ENCODE measurements around the gene FTSJ1. TPM values are rescaled to one million over a fixed set of nuclear protein-coding genes. Genes with fewer than 3 reads are reported as not detected.

FTSJ1 gene
- total and polyA plus RNA-seq, 4 donors, result 25.7 to 63.1 (median 47.6) TPM

DNA sequence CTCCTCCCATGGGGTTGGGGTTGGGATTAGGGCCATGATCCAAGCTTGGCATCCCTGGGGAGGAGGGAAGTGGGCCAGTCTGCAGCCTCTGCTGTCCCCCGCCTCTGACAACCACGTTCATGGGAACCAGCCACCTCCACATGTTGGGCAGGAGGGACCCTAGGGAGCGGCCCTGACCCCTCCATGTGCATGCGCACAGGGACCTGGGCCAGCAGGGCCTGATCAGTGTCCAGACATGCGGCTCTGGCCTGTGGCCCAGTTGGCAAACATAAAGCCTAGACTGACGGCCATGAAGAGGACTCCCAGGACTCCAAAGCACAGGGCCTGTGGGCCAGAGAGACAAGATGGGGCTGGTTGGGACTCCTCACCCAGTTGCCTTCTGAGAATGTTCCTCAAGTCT lies 17.3 kb upstream of the FTSJ1 start:
- no peak overlapping the region for H3K4me3 ChIP-seq (ENCODE audit: low read depth, low read length)
- H3K9me3 ChIP-seq (ENCODE audit: control insufficient read depth, insufficient read depth, low read length), result peaks cover 2% of the 10 kb centered on the region
- no peak for DNase-seq (ENCODE audit: low read depth in 4 of 6, low spot score in 6 of 6)
- no peak overlapping the region for H3K27ac ChIP-seq (ENCODE audit: low read depth, low read length)
- no peaks in the 10 kb centered on the region for H3K4me1 ChIP-seq (ENCODE audit: control insufficient read depth, insufficient read depth, low read length)
- WGBS (ENCODE audit: insufficient coverage), result 78% methylated on average over 6 of the region's 6 CpGs
- peaks cover 3% of the 10 kb centered on the region for H3K36me3 ChIP-seq (ENCODE audit: control insufficient read depth, insufficient read depth, low read length)
- no peaks in the 10 kb centered on the region for H3K27me3 ChIP-seq (ENCODE audit: control insufficient read depth, insufficient read depth, low read length)

- H3K27me3 ChIP-seq (ENCODE audit: control insufficient read depth, insufficient read depth, low read length), result no peaks in the 10 kb centered on the region
- peaks cover 3% of the 10 kb centered on the region for H3K36me3 ChIP-seq (ENCODE audit: control insufficient read depth, insufficient read depth, low read length)
- H3K4me1 ChIP-seq (ENCODE audit: control insufficient read depth, insufficient read depth, low read length), result no peaks in the 10 kb centered on the region
- WGBS (ENCODE audit: insufficient coverage), result 81% methylated on average over 6 of the region's 6 CpGs
- no peak overlapping the region for H3K4me3 ChIP-seq (ENCODE audit: low read depth, low read length)
- peaks cover 2% of the 10 kb centered on the region for H3K9me3 ChIP-seq (ENCODE audit: control insufficient read depth, insufficient read depth, low read length)
- no peak for DNase-seq (ENCODE audit: low read depth in 4 of 6, low spot score in 6 of 6)
- H3K27ac ChIP-seq (ENCODE audit: low read depth, low read length), result no peak overlapping the region
Observed at GRCh38 chrX:48459483-48459882, 16.5 kb upstream of the FTSJ1 start.

DNA sequence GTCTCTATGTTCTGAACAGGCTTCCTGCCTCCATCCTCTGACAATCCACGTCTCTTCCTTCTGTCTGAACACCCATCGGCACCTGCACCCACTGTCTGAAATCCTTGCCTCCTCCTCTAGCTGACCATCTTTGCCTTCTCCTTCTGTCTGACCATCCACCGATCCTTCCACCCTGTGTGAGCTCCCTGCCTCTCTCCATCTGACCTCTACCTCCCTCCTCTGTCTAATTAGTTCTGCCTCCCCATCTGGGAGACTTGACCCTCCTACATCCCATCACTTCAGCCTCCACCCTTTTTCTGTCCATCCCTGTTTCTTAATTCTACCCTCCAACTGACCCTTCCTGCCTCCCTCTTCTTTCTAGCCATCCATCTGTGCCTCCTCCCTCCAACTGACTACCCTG lies 16.0 kb upstream of the FTSJ1 start:
- Histone ChIP-seq H3K4me1 (ENCODE audit: control insufficient read depth, insufficient read depth, low read length) (no peaks in the 10 kb centered on the region), H3K9me3 (ENCODE audit: control insufficient read depth, insufficient read depth, low read length) (no peaks in the 10 kb centered on the region), H3K36me3 (ENCODE audit: control insufficient read depth, insufficient read depth, low read length) (peaks cover 3% of the 10 kb centered on the region), H3K27me3 (ENCODE audit: control insufficient read depth, insufficient read depth, low read length) (no peaks in the 10 kb centered on the region), H3K4me3 (ENCODE audit: low read depth, low read length) (no peak overlapping the region), H3K27ac (ENCODE audit: low read depth, low read length) (no peak overlapping the region)
- WGBS (ENCODE audit: insufficient coverage), result 89% methylated on average over 3 of the region's 3 CpGs
- DNase-seq (ENCODE audit: low read depth in 4 of 6, low spot score in 6 of 6), result no peak

DNA sequence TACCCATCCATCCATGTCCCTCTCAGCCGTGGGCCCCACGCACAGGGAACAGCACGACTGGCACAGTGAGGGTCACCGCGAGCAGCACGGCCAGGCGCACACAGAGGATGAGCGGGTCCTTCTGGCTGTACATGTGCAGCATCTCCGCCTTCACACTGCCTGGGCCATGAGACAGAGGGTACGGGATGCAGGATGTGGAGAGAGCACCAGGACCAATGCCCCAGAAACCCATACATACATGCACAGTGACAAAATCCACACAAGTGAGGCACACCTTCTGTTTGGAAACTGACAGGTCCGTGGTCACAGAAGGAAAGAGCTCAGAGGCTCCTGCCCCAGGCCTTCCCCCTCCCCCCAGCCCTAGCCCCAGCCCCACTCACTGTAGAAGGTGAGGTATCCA lies 15.4 kb upstream of the FTSJ1 start:
- WGBS (ENCODE audit: insufficient coverage), result 68% methylated on average over 5 of the region's 11 CpGs
- Histone ChIP-seq H3K27me3 (ENCODE audit: control insufficient read depth, insufficient read depth, low read length) (no peaks in the 10 kb centered on the region), H3K9me3 (ENCODE audit: control insufficient read depth, insufficient read depth, low read length) (no peaks in the 10 kb centered on the region)

DNA sequence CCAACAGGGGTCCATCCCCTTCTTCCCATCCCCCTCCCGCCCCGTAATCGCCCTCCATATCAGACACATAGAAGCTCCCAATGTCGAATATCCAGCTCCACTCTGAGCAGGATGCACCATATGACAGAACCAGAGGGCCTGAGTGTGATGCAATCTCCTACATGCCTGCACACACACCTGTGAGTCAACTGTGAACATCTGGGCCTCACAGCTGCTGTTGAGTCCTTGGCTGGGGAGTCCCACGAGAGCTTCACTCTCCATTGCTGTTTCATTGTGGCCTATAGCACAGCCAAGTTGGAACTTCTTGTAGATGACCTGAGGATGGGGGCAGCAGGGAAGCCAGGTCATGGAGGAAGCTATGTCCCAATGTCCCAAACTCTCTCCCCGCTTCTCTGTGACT lies 14.2 kb upstream of the FTSJ1 start:
- Histone ChIP-seq H3K4me3 (ENCODE audit: low read depth, low read length) (no peak overlapping the region), H3K27ac (ENCODE audit: low read depth, low read length) (no peak overlapping the region), H3K36me3 (ENCODE audit: control insufficient read depth, insufficient read depth, low read length) (peaks cover 3% of the 10 kb centered on the region), H3K4me1 (ENCODE audit: control insufficient read depth, insufficient read depth, low read length) (no peaks in the 10 kb centered on the region), H3K9me3 (ENCODE audit: control insufficient read depth, insufficient read depth, low read length) (no peaks in the 10 kb centered on the region), H3K27me3 (ENCODE audit: control insufficient read depth, insufficient read depth, low read length) (no peaks in the 10 kb centered on the region)
- no peak for DNase-seq (ENCODE audit: low read depth in 4 of 6, low spot score in 6 of 6)
- WGBS (ENCODE audit: insufficient coverage), result 75% methylated on average over 6 of the region's 6 CpGs

More for the DNA sequence above, 15.4 kb upstream of the FTSJ1 start:
- Histone ChIP-seq H3K36me3 (ENCODE audit: control insufficient read depth, insufficient read depth, low read length) (peaks cover 3% of the 10 kb centered on the region), H3K4me1 (ENCODE audit: control insufficient read depth, insufficient read depth, low read length) (no peaks in the 10 kb centered on the region), H3K27ac (ENCODE audit: low read depth, low read length) (no peak overlapping the region), H3K4me3 (ENCODE audit: low read depth, low read length) (no peak overlapping the region)
- no peak for DNase-seq (ENCODE audit: low read depth in 4 of 6, low spot score in 6 of 6)

- no peak overlapping the region for H3K4me3 ChIP-seq (ENCODE audit: low read depth, low read length)
- WGBS (ENCODE audit: insufficient coverage), result 69% methylated on average over 10 of the region's 10 CpGs
- H3K9me3 ChIP-seq (ENCODE audit: control insufficient read depth, insufficient read depth, low read length), result no peaks in the 10 kb centered on the region
- H3K4me1 ChIP-seq (ENCODE audit: control insufficient read depth, insufficient read depth, low read length), result peaks cover 7% of the 10 kb centered on the region
- peak in 1 of 6 donors; percentile 34 for DNase-seq (ENCODE audit: low read depth in 4 of 6, low spot score in 6 of 6)
- H3K27ac ChIP-seq (ENCODE audit: low read depth, low read length), result no peak overlapping the region
- H3K36me3 ChIP-seq (ENCODE audit: control insufficient read depth, insufficient read depth, low read length), result no peaks in the 10 kb centered on the region
- no peaks in the 10 kb centered on the region for H3K27me3 ChIP-seq (ENCODE audit: control insufficient read depth, insufficient read depth, low read length)
Observed at GRCh38 chrX:48465336-48465933, 10.6 kb upstream of the FTSJ1 start.

DNA sequence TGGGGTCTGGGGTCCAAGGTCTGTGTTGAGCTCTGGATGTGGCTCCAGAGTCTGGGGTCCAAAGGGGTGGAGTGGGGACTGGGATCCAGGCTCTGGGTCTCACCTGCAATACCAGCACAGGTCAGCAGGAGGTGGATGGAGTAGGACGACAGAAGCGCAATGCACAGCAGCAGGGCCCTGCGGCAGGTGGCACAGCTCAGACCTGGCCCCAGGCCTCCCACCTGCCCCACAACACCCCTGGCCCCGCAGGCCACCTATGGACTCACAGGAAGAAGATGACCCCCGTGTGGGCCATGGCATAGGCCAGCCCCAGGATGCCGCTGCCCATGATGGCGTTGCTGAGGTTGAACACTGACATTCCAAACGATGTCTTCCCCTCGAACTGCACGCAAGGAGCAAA lies 9.3 kb upstream of the FTSJ1 start:
- 81% methylated on average over 9 of the region's 10 CpGs for WGBS (ENCODE audit: insufficient coverage)
- no peak overlapping the region for H3K27ac ChIP-seq (ENCODE audit: low read depth, low read length)
- no peaks in the 10 kb centered on the region for H3K9me3 ChIP-seq (ENCODE audit: control insufficient read depth, insufficient read depth, low read length)
- H3K36me3 ChIP-seq (ENCODE audit: control insufficient read depth, insufficient read depth, low read length), result no peaks in the 10 kb centered on the region
- H3K27me3 ChIP-seq (ENCODE audit: control insufficient read depth, insufficient read depth, low read length), result no peaks in the 10 kb centered on the region
- no peak for DNase-seq (ENCODE audit: low read depth in 4 of 6, low spot score in 6 of 6)
- no peak overlapping the region for H3K4me3 ChIP-seq (ENCODE audit: low read depth, low read length)
- peaks cover 7% of the 10 kb centered on the region for H3K4me1 ChIP-seq (ENCODE audit: control insufficient read depth, insufficient read depth, low read length)

DNA sequence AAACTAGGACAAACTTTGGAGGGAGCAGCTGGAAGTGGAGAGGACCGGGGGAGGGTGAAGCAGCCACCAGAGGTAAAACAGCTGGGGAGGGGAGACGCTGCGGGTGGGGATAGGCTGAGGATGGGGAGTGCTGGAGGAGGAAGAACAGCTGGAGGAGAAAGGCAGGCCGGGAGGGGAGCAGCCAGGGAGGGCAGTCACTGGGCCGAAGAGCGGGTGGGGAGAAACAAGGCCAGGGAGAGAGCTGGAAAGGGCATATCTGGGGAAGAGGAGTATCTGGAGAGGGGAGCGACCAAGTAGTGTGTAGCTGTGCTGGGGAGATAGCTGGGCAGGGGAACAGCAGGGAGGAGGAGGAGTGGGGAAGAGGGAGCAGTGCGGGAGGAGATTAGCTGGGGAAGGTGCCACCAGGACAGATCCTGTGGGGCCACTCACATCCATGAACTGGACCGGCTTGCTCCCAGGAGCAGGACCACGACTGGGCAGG lies 8.7 kb upstream of the FTSJ1 start:
- WGBS (ENCODE audit: insufficient coverage), result 48% methylated on average over 10 of the region's 10 CpGs
- H3K4me1 ChIP-seq (ENCODE audit: control insufficient read depth, insufficient read depth, low read length), result peaks cover 7% of the 10 kb centered on the region
- H3K36me3 ChIP-seq (ENCODE audit: control insufficient read depth, insufficient read depth, low read length), result no peaks in the 10 kb centered on the region
- no peak overlapping the region for H3K27ac ChIP-seq (ENCODE audit: low read depth, low read length)
- no peaks in the 10 kb centered on the region for H3K27me3 ChIP-seq (ENCODE audit: control insufficient read depth, insufficient read depth, low read length)
- H3K4me3 ChIP-seq (ENCODE audit: low read depth, low read length), result no peak overlapping the region
- no peak for DNase-seq (ENCODE audit: low read depth in 4 of 6, low spot score in 6 of 6)
- no peaks in the 10 kb centered on the region for H3K9me3 ChIP-seq (ENCODE audit: control insufficient read depth, insufficient read depth, low read length)

DNA sequence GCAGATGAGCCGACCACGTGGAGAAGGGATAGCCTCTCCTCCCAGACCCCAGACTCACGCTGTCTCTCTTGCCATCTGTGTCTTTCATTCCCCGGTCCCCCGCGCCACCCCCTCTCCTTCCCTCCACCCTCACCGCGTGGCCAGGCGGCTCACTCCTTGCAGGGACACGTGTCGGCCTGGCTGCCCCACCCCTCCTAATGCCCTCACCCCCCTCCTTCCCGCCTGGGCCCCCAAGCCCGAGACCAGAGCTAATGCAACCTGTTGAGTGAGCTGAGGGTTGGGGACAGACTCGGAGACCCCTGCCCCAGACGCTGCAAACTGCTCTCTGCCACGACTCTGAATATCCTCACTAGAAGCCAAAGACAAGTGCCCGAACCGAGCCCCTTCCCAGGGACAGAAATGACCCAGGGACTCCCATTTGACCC lies 7.7 kb upstream of the FTSJ1 start:
- DNase-seq (ENCODE audit: low read depth in 4 of 6, low spot score in 6 of 6), result peak in 1 of 6 donors; percentile 2
- Histone ChIP-seq H3K9me3 (ENCODE audit: control insufficient read depth, insufficient read depth, low read length) (no peaks in the 10 kb centered on the region), H3K27ac (ENCODE audit: low read depth, low read length) (no peak overlapping the region), H3K4me1 (ENCODE audit: control insufficient read depth, insufficient read depth, low read length) (peaks cover 12% of the 10 kb centered on the region), H3K27me3 (ENCODE audit: control insufficient read depth, insufficient read depth, low read length) (no peaks in the 10 kb centered on the region), H3K36me3 (ENCODE audit: control insufficient read depth, insufficient read depth, low read length) (no peaks in the 10 kb centered on the region), H3K4me3 (ENCODE audit: low read depth, low read length) (no peak overlapping the region)
- 41% methylated on average over 9 of the region's 18 CpGs for WGBS (ENCODE audit: insufficient coverage)
